ENCODE measurements around the gene SLC13A3.

GRCh38 chr20:46554828-46555227 lies 96.4 kb downstream of the SLC13A3 start:
- no peak for TF ChIP-seq CTCF (conservative IDR thresholded peaks at IDR 0.05; ENCODE audit: low read depth, low read length)
- no peak for TF ChIP-seq EZH2 (IDR thresholded peaks at IDR 0.05; ENCODE audit: borderline replicate concordance, low read depth, low read length, poor library complexity, severe bottlenecking)
